ENCODE data around the gene RAB11FIP4. TPM values are rescaled to one million over a fixed set of nuclear protein-coding genes. Genes with fewer than 3 reads are reported as not detected.

RAB11FIP4 gene
- total and polyA plus RNA-seq, 2 of the 13 experiments (the other 11 are each of a cell fraction or from before 2014, with no cell fraction given) = 28.0 to 89.3 TPM

GRCh38 chr17:31497994-31498826 is 106.7 kb downstream of the RAB11FIP4 start (continued):
- TF ChIP-seq HMGXB3 (CRISPR knock-in tag; IDR thresholded peaks at IDR 0.05; ENCODE audit: borderline replicate concordance) = no peak
- no peak for TF ChIP-seq POLR2G (IDR thresholded peaks at IDR 0.05; ENCODE audit: low read depth, low read length)
- no peak for TF ChIP-seq ZNF232 (CRISPR knock-in tag; IDR thresholded peaks at IDR 0.05; ENCODE audit: borderline replicate concordance)
- peak; percentile 58; the same call in 1 of the 2 replicates for TF ChIP-seq ZFP91 (CRISPR knock-in tag; IDR thresholded peaks at IDR 0.05; ENCODE audit: borderline replicate concordance)
- TF ChIP-seq PATZ1 (CRISPR knock-in tag; IDR thresholded peaks at IDR 0.05) = peak; percentile 81
- no peak for TF ChIP-seq FOXM1 (CRISPR knock-in tag; IDR thresholded peaks at IDR 0.05)
- peak; percentile 2; the same call in 1 of the 2 replicates for TF ChIP-seq STAG1 (CRISPR knock-in tag; IDR thresholded peaks at IDR 0.05)
- TF ChIP-seq BCL6 (CRISPR knock-in tag; IDR thresholded peaks at IDR 0.05) = peak; percentile 39
- no peak for TF ChIP-seq RBM22 (optimal IDR thresholded peaks at IDR 0.05; ENCODE audit: low read length)
- TF ChIP-seq ZNF780A (CRISPR knock-in tag; IDR thresholded peaks at IDR 0.05) = no peak
- TF ChIP-seq NFATC3 (CRISPR knock-in tag; IDR thresholded peaks at IDR 0.05) = no peak
- TF ChIP-seq RCOR2 (CRISPR knock-in tag; IDR thresholded peaks at IDR 0.05) = peak; percentile 56
- peak; percentile 60; the same call in 1 of the 2 replicates for TF ChIP-seq ZNF362 (CRISPR knock-in tag; IDR thresholded peaks at IDR 0.05; ENCODE audit: borderline replicate concordance)
- no peak for TF ChIP-seq RFXAP (CRISPR knock-in tag; IDR thresholded peaks at IDR 0.05; ENCODE audit: borderline replicate concordance)
- peak; percentile 79 for TF ChIP-seq NR2C2 (CRISPR knock-in tag; IDR thresholded peaks at IDR 0.05; ENCODE audit: borderline replicate concordance)
- TF ChIP-seq ZBTB7B (CRISPR knock-in tag; IDR thresholded peaks at IDR 0.05) = peak; percentile 75; the same call in 1 of the 2 replicates
- no peak for TF ChIP-seq ARNT2 (CRISPR knock-in tag; IDR thresholded peaks at IDR 0.05; ENCODE audit: low read depth)
- no peak for TF ChIP-seq CSRNP2 (CRISPR knock-in tag; conservative IDR thresholded peaks at IDR 0.05; ENCODE audit: low read depth)

All from HepG2 (cell line).